HepG2 (cell line): Measurements from ENCODE around the gene CFAP206. TPM values are rescaled to one million over a fixed set of nuclear protein-coding genes. Genes with fewer than 3 reads are reported as not detected.

Experiments used
- ASH2L ChIP-seq: fragments of 300-600, 200-600 bp; sonication (generic); IDR thresholded peaks from 2 replicates; pipeline ENCODE4 v1.7.0; 2017; ENCODE audit warnings: low read depth, mild to moderate bottlenecking, moderate library complexity, mixed read lengths, low read length; ENCODE audit not compliant: insufficient read length
- ATF7-NPFF ChIP-seq: sonication (generic); formaldehyde crosslinking; IDR thresholded peaks from 2 replicates; pipeline ENCODE4 v1.8.1; 2023; ENCODE audit warnings: mild to moderate bottlenecking, low read depth, missing genetic modification reagents, moderate library complexity
- BRF2 ChIP-seq: sonication (generic); formaldehyde crosslinking; IDR thresholded peaks from 2 replicates; pipeline ENCODE4 v1.8.1; 2022; ENCODE audit warnings: mild to moderate bottlenecking, missing genetic modification reagents
- GATAD2A ChIP-seq: IDR thresholded peaks from 2 replicates; pipeline ENCODE4 v1.6.1; 2016
- HES4 ChIP-seq: sonication (generic); formaldehyde crosslinking; IDR thresholded peaks from 2 replicates; pipeline ENCODE4 v1.9.0; 2021; ENCODE audit warnings: mild to moderate bottlenecking, missing genetic modification reagents, borderline replicate concordance
- KDM4B ChIP-seq: sonication (generic); formaldehyde crosslinking; IDR thresholded peaks from 2 replicates; pipeline ENCODE4 v1.4.0; 2020; ENCODE audit warnings: missing genetic modification reagents
- KDM5A ChIP-seq: fragments of 200-600 bp; sonication (generic); IDR thresholded peaks from 2 replicates; pipeline ENCODE4 v1.7.0; 2018; ENCODE audit warnings: antibody characterized with exemption, mild to moderate bottlenecking, low read length, borderline replicate concordance
- KLF12 ChIP-seq: sonication (generic); formaldehyde crosslinking; IDR thresholded peaks from 2 replicates; pipeline ENCODE4 v1.4.0; 2020; ENCODE audit warnings: missing genetic modification reagents, borderline replicate concordance
- KMT2B ChIP-seq: IDR thresholded peaks from 2 replicates; pipeline ENCODE4 v1.6.1; 2016; ENCODE audit warnings: missing genetic modification reagents, missing compliant biosample characterization
- MAX ChIP-seq: IDR thresholded peaks from 2 replicates; pipeline ENCODE4 v1.6.1; 2012; ENCODE audit warnings: inconsistent platforms
- MAZ ChIP-seq, 2 experiments: sonication (generic) in 1 of 2; formaldehyde crosslinking in 1 of 2; IDR thresholded peaks; 2 replicates each; pipeline versions ENCODE4 v1.5.0 to v1.6.1; 2012 to 2020; ENCODE audit warnings: low read depth in 2 of 2, mild to moderate bottlenecking in 2 of 2, borderline replicate concordance in 1 of 2, improper control_type of control experiment in 1 of 2, low read length in 1 of 2, missing genetic modification reagents in 1 of 2, moderate library complexity in 1 of 2
- MLX ChIP-seq: IDR thresholded peaks from 2 replicates; pipeline ENCODE4 v1.6.1; 2016
- PBX3 ChIP-seq: sonication (generic); formaldehyde crosslinking; IDR thresholded peaks from 2 replicates; pipeline ENCODE4 v1.8.1; 2023; ENCODE audit warnings: missing genetic modification reagents, inconsistent platforms, borderline replicate concordance
- SP4 ChIP-seq: sonication (generic); formaldehyde crosslinking; IDR thresholded peaks from 2 replicates; pipeline ENCODE4 v1.8.1; 2023; ENCODE audit warnings: mild to moderate bottlenecking, missing genetic modification reagents
- TP53 ChIP-seq: sonication (generic); formaldehyde crosslinking; conservative IDR thresholded peaks from 2 replicates; pipeline ENCODE4 v1.4.0; 2020; ENCODE audit warnings: missing genetic modification reagents
- ZGPAT ChIP-seq: IDR thresholded peaks from 2 replicates; pipeline ENCODE4 v1.6.1; 2016; ENCODE audit warnings: mild to moderate bottlenecking
- ZNF256 ChIP-seq: sonication (generic); formaldehyde crosslinking; conservative IDR thresholded peaks from 2 replicates; pipeline ENCODE4 v1.4.0; 2020; ENCODE audit warnings: missing genetic modification reagents
- ZNF350 ChIP-seq: sonication (generic); formaldehyde crosslinking; IDR thresholded peaks from 2 replicates; pipeline ENCODE4 v1.4.0; 2020; ENCODE audit warnings: mild to moderate bottlenecking, low read depth, missing genetic modification reagents, borderline replicate concordance
- ZNF704 ChIP-seq: sonication (generic); formaldehyde crosslinking; IDR thresholded peaks from 2 replicates; pipeline ENCODE4 v1.8.1; 2023; ENCODE audit warnings: mild to moderate bottlenecking, inconsistent platforms, moderate library complexity, missing genetic modification reagents, borderline replicate concordance
- ZNF766 ChIP-seq: sonication (generic); formaldehyde crosslinking; IDR thresholded peaks from 2 replicates; pipeline ENCODE4 v1.5.0; 2020; ENCODE audit warnings: missing genetic modification reagents, borderline replicate concordance
- polyA plus RNA-seq, 8 experiments: library from polyadenylated mRNA; depleted of rRNA in 3 of 8; stranded (reverse) in 7 of 8; unstranded in 1 of 8; fragments of >200 nt; fragmentation: Illumina TruSeq in 4 of 8; extraction: Trizol in 4 of 8; gene quantifications; 2 replicates each; pipeline versions ENCODE4 v1.2.1 to v1.2.3, GENCODE V29; 2011 to 2016; ENCODE audit warnings: low read depth in 4 of 8, missing spikeins in 1 of 8, mixed read lengths in 1 of 8; ENCODE audit not compliant: insufficient read depth in 1 of 8
- total RNA-seq, 5 experiments: library from RNA; depleted of rRNA; stranded (reverse); fragments of >200 nt; fragmentation: Illumina TruSeq; extraction: Trizol; gene quantifications; 2 replicates each; pipeline ENCODE4 v1.2.3, GENCODE V29; 2016; ENCODE audit warnings: low read depth in 1 of 5

Gene CFAP206
- total and polyA plus RNA-seq, 2 of the 13 experiments (the other 11 are each of a cell fraction or from before 2014, with no cell fraction given): not detected

GRCh38 chr6:87472525-87473418, 65.0 kb downstream of the CFAP206 start, which contains the start of gene SLC35A1 (continued):
- peak; percentile 88; the same call in 1 of the 2 replicates for TF ChIP-seq ZNF350 (CRISPR knock-in tag)
- peak; percentile 52; the same call in 1 of the 2 replicates for TF ChIP-seq MAX
- TF ChIP-seq ZNF704: peak; percentile 51; the same call in 1 of the 2 replicates
- peak; percentile 95 for TF ChIP-seq KMT2B
- peak; percentile 39; the same call in 1 of the 2 replicates for TF ChIP-seq ZNF256 (CRISPR knock-in tag)
- TF ChIP-seq HES4 (CRISPR knock-in tag): peak; percentile 80; the same call in 1 of the 2 replicates
- peak; percentile 92 for TF ChIP-seq ASH2L
- no peak for TF ChIP-seq PBX3 (CRISPR knock-in tag)
- peak; percentile 89 for TF ChIP-seq ZGPAT (CRISPR knock-in tag)
- TF ChIP-seq KDM5A: peak; percentile 90
- TF ChIP-seq KDM4B (CRISPR knock-in tag): no peak; the same call in 1 of the 2 replicates
- peak; percentile 78; the same call in 1 of the 2 replicates for TF ChIP-seq ZNF766
- TF ChIP-seq SP4 (CRISPR knock-in tag): peak; percentile 86
- no peak; the same call in 1 of the 2 replicates for TF ChIP-seq MLX (CRISPR knock-in tag)
- TF ChIP-seq KLF12 (CRISPR knock-in tag): peak; percentile 87
- 0 out of 2 replicates have a peak, but pooled peaks have one; percentile 23 for TF ChIP-seq BRF2 (CRISPR knock-in tag)
- TF ChIP-seq ATF7-NPFF (CRISPR knock-in tag): peak; percentile 87; the same call in 1 of the 2 replicates
- peak; percentile 84; the same call in 1 of the 2 replicates for TF ChIP-seq TP53 (CRISPR knock-in tag)
- TF ChIP-seq MAZ (IDR thresholded peaks at IDR 0.05; ENCODE audit: borderline replicate concordance, low read depth, low read length): peak; percentile 37; the same call in 1 of the 2 replicates
- TF ChIP-seq MAZ (CRISPR knock-in tag; IDR thresholded peaks at IDR 0.05; ENCODE audit: low read depth): peak; percentile 87
- peak; percentile 54; the same call in 1 of the 2 replicates for TF ChIP-seq GATAD2A
